ENCODE results near the gene SFPQ.

- no peak for TF ChIP-seq POLR2A (IDR thresholded peaks at IDR 0.05)
- no peak for TF ChIP-seq CTCF (IDR thresholded peaks at IDR 0.05)
Observed at GRCh38 chr1:35203295-35203694, 10.3 kb upstream of the SFPQ start.
